Measurements from ENCODE around the gene ZBTB20. TPM values are rescaled to one million over a fixed set of nuclear protein-coding genes. Genes with fewer than 3 reads are reported as not detected.

The ZBTB20 gene
- total RNA-seq, 1 experiment from 2014 or later: 6.0 TPM

- DNase-seq (ENCODE audit: low read depth): no peak
These were observed 503.9 kb downstream of the ZBTB20 start for GRCh38 chr3:114642951-114643741.

GRCh38 chr3:114640126-114640525, 507.0 kb downstream of the ZBTB20 start:
- DNase-seq (ENCODE audit: low read depth): no peak

DNA sequence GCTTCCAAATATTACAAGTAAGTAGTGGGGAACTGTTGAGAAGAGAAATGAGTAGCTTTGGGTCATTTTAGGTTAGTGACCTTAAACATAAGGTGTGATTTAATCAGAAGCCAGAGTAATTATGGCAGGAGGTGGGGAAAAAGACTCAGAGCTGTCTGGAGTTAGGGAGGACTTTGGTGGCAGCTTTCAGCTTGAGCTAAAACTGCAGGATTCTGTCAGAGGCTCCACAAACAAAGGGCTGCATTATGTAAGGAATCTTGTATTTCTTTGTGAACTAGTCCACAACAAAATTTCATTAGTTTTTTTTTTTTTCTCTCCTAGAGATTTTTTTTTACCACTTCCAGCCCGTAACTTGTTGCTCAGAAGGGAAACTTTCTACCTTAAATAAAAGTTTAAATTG, 507.9 kb downstream of the ZBTB20 start:
- no peak for DNase-seq (ENCODE audit: low read depth)

GRCh38 chr3:114635878-114636277, 511.2 kb downstream of the ZBTB20 start:
- DNase-seq (ENCODE audit: low read depth): no peak

- no peak for DNase-seq (ENCODE audit: low read depth)
These were observed 512.5 kb downstream of the ZBTB20 start for GRCh38 chr3:114634635-114635034.

DNA sequence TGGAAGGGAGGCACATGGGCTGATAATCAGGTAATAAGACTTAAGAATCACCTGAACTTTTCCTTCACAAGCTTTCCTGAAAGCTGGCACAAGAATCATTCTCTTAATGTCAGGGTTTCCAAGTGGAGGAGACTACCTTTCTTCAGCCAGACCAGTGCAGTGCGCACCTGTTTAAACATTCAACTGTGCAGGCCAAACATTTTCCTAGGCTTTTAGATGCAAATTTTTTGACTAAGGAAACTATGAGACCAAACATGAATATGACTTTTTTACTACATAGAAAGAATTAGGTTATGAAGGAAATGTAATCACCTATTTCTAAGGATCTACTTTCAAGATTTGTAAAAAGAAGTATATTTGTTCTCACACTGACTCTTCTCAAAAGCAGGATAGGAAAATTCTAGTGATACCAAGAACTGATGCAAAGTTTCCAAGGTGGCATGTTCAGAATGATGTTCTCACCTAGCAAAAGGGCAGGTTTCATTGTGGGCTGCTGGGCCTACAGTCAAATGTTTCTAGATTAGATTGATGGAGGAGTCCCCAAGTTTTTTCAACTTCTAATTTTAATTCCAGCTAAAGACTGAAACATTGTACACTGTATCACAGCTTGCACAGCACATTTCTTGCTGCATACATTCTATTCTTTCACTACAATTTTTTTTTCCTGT, 514.2 kb downstream of the ZBTB20 start:
- no peak for DNase-seq (ENCODE audit: low read depth)

DNA sequence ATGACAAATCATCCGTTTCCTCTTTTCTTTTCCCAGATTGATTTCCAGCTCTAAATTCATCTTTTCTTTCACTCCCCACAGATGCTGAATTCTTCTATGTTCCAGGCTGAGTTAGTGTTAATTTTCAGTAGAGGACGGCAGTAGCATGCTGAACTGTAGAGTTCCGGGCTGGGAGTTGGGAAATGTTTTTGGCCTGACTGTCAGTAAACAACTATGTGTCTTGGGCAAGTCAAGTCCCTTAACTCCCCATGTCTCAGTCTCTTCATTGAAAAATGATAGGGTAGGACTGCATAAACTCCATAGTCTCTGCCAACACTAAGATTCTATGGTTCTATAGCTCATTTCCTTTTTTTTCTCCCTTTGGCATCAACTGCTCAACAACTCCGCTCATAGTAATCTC, 519.3 kb downstream of the ZBTB20 start:
- DNase-seq (ENCODE audit: low read depth): no peak

DNA sequence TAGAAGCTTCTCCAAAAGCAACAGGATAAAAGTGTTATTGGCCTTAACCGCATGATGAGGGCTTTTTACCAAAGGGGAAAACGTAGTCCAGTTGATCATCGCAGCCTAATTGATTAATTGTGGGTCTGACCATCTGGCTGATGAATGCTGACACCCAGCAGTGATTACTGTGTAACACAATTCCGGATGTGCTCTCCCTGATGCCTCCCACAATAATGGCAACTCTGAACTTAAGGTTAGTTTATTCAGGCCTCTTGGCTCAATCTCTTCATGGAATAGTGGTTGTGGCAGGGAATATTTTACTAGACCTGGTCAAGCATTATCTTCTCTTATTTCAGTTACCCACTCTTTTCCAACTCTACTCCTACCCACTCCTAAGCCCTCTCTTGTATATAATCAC, 520.3 kb downstream of the ZBTB20 start:
- DNase-seq (ENCODE audit: low read depth): no peak

GRCh38 chr3:114624571-114625181, 522.4 kb downstream of the ZBTB20 start:
- DNase-seq (ENCODE audit: low read depth): peak; percentile 97

GRCh38 chr3:114624047-114624445, 523.0 kb downstream of the ZBTB20 start:
- DNase-seq (ENCODE audit: low read depth): peak; percentile 58

GRCh38 chr3:114623420-114624046, 523.6 kb downstream of the ZBTB20 start:
- peak; percentile 24 for DNase-seq (ENCODE audit: low read depth)

DNA sequence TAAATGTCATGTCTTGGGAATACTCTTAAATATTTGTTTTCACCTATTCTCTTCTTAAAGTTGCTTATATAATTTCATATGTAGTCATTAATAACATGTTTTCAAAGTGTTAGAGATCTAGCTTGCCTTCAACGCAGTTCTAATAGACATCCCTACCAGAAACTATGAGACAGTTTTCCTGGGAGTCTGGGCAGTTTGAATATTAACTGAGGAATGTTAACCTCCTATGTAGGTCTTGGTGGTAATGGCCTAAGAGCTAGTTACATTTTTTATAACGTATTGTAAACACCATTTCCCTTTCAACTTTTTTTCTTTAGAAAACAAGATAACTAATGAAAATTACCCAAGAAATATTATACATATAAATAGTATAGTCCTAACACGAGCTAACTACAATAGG, 525.1 kb downstream of the ZBTB20 start:
- no peak for DNase-seq (ENCODE audit: low read depth)

- DNase-seq (ENCODE audit: low read depth): no peak
These were observed 527.3 kb downstream of the ZBTB20 start for GRCh38 chr3:114619771-114620170.

DNA sequence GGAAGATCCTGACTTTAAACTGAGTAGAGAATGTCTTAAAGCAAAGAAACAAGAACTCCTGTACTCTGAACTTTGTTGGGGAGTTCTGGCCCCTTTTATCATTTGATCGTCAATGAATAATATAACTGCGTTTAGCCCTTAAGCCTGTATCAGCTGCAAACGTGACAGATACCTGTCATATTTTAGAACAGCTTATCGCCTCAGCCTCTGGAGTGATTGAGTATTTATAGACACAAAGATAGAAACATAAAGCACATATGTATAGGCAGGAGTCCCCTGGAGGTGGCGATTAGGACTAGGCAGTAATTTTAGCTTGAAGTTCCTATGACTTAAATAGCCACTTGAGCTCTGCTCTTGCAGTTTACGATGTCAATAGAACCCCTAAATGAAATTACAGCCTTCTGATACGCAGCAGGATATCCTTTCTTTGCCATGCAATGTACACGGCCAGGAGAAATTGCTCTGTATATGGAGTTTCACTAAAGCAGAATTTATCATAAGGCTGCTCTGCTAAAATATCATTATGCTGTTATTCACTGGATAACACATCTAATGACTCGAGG, 531.5 kb downstream of the ZBTB20 start:
- DNase-seq (ENCODE audit: low read depth): no peak

GRCh38 chr3:114609973-114610630, 537.0 kb downstream of the ZBTB20 start:
- DNase-seq (ENCODE audit: low read depth): no peak

DNA sequence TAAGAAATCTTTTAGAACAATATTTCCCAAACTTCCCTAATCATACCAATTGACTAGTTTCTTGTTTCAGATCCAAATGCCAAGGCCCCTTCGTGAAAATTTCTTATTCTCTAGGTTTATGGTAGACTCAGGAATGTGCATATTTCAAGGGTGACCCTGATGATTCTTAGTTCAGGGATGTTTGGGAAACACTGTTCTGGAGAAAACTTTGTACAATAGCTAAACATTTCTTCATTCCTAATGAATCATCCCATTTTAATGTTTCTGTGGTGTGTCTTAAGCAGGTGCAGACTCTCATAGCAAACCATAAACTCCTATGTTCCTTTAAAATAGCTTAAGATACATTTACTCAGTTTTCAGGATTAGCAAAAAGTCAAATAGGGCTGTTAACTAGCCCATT, 538.8 kb downstream of the ZBTB20 start:
- DNase-seq (ENCODE audit: low read depth): peak; percentile 94

DNA sequence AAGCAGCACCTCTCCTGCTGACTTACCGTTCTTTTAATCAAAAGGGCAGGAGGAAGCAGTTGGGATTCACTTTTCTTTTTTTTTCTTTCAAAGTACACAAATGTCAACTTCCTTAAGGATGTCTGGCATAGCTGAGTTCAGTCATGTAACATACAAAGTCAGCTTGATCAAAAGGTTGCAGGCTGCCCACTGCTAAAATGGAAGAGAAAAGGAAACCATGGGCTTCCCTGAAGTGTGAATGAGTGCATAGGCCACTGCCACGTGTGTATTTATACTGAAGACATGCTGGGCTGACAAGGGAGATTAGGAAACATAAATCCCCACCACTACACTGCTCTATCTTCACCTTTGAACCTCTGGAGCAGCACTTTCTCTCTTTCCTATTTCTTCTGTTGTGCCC, 540.8 kb downstream of the ZBTB20 start:
- no peak for DNase-seq (ENCODE audit: low read depth)

- DNase-seq (ENCODE audit: low read depth): no peak
These were observed 546.5 kb downstream of the ZBTB20 start for GRCh38 chr3:114600571-114600970.

- DNase-seq (ENCODE audit: low read depth): no peak
These were observed 549.2 kb downstream of the ZBTB20 start for GRCh38 chr3:114597871-114598270.

- peak; percentile 50 for DNase-seq (ENCODE audit: low read depth)
These were observed 550.1 kb downstream of the ZBTB20 start for GRCh38 chr3:114597012-114597411.

- DNase-seq (ENCODE audit: low read depth): no peak
These were observed 550.9 kb downstream of the ZBTB20 start for GRCh38 chr3:114596147-114596546.
